OCI-LY1 (cell line): ENCODE measurements around the gene EIF1AD.

Source experiments
- H2AFZ ChIP-seq: fragments of 200-600 bp; sonication (generic), shearing (Covaris generic); 2 replicates; pipeline ENCODE4 v1.6.0; 2014; ENCODE audit warnings: antibody characterized with exemption, mild to moderate bottlenecking, low read length
- H3F3A ChIP-seq: fragments of 200-600 bp; sonication (generic), shearing (Covaris generic); 2 replicates; pipeline ENCODE4 v1.6.0; 2014; ENCODE audit warnings: mild to moderate bottlenecking, antibody characterized with exemption, low read length, moderate library complexity; ENCODE audit not compliant: insufficient read depth
- H3K27ac ChIP-seq: fragments of 200-600 bp; sonication (generic); 2 replicates; pipeline ENCODE4 v1.5.1; 2014; ENCODE audit warnings: low read length, mixed run types, mild to moderate bottlenecking, low read depth; ENCODE audit not compliant: poor library complexity, severe bottlenecking
- H3K27me3 ChIP-seq: fragments of 200-600 bp; sonication (generic); 2 replicates; pipeline ENCODE4 v1.6.0; 2014; ENCODE audit warnings: antibody characterized with exemption, mild to moderate bottlenecking, low read length, moderate library complexity; ENCODE audit not compliant: insufficient read depth
- H3K36me3 ChIP-seq: fragments of 200-600 bp; sonication (generic); 2 replicates; pipeline ENCODE4 v1.6.1; 2014; ENCODE audit warnings: mild to moderate bottlenecking, antibody characterized with exemption, low read length, moderate library complexity, mixed read lengths; ENCODE audit not compliant: insufficient read depth
- H3K4me1 ChIP-seq: fragments of 200-600 bp; sonication (generic); 2 replicates; pipeline ENCODE4 v1.5.1; 2014; ENCODE audit warnings: mild to moderate bottlenecking, low read length, moderate library complexity; ENCODE audit not compliant: insufficient read depth, severe bottlenecking
- H3K4me2 ChIP-seq: fragments of 200-600 bp; sonication (generic), shearing (Covaris generic); 2 replicates; pipeline ENCODE4 v1.6.1; 2014; ENCODE audit warnings: low read length
- H3K4me3 ChIP-seq: fragments of 200-600 bp; sonication (generic); 2 replicates; pipeline ENCODE4 v1.5.1; 2014; ENCODE audit warnings: low read length, low read depth, mild to moderate bottlenecking, mixed read lengths; ENCODE audit not compliant: poor library complexity, severe bottlenecking
- H3K79me2 ChIP-seq: fragments of 200-600 bp; shearing (Covaris generic); 2 replicates; pipeline ENCODE4 v1.6.1; 2016; ENCODE audit warnings: mixed run types, low read length, mixed read lengths; ENCODE audit not compliant: insufficient read depth
- H3K9ac ChIP-seq: fragments of 200-600 bp; sonication (generic), shearing (Covaris generic); 2 replicates; pipeline ENCODE4 v1.6.1; 2014; ENCODE audit warnings: mild to moderate bottlenecking, low read length, mixed read lengths
- H3K9me2 ChIP-seq: fragments of 200-600 bp; sonication (generic), shearing (Covaris generic); 2 replicates; pipeline ENCODE4 v1.6.1; 2014; ENCODE audit warnings: low read depth, mild to moderate bottlenecking, low read length, mixed read lengths
- H3K9me3 ChIP-seq: fragments of 200-600 bp; shearing (Covaris generic); 2 replicates; pipeline ENCODE4 v1.6.1; 2014; ENCODE audit warnings: low read length, mixed read lengths
- H4K20me1 ChIP-seq: fragments of 200-600 bp; sonication (generic), shearing (Covaris generic); 2 replicates; pipeline ENCODE4 v1.6.0; 2016; ENCODE audit warnings: mild to moderate bottlenecking, low read length; ENCODE audit not compliant: insufficient read depth
- CTCF ChIP-seq: fragments of 200-600 bp; sonication (generic), shearing (Covaris generic); IDR thresholded peaks from 2 replicates; pipeline ENCODE4 v1.5.1; 2017; ENCODE audit warnings: mild to moderate bottlenecking, antibody characterized with exemption, low read length, moderate library complexity, mixed read lengths
- EZH2 ChIP-seq: fragments of 200-600 bp; sonication (generic), shearing (Covaris generic); IDR thresholded peaks from 2 replicates; pipeline ENCODE4 v1.8.0; 2017; ENCODE audit warnings: borderline replicate concordance, mixed run types, mild to moderate bottlenecking, antibody characterized with exemption, low read length, moderate library complexity, mixed read lengths

EIF1AD gene

GRCh38 chr11:66045177-66045639 is 43.3 kb upstream of the EIF1AD start:
- Histone ChIP-seq H4K20me1 (no peaks in the 10 kb centered on the region), H3K79me2 (no peaks in the 10 kb centered on the region), H3K9me3 (no peaks in the 10 kb centered on the region), H3K4me3 (peak overlapping the region; percentile 28), H3K4me2 (peak overlapping the region; percentile 61), H3K4me1 (peaks cover 14% of the 10 kb centered on the region), H3K27me3 (peaks cover 5% of the 10 kb centered on the region; the same call in 1 of the 2 replicates), H3K36me3 (no peaks in the 10 kb centered on the region), H2AFZ (no peak overlapping the region), H3K9ac (peak overlapping the region; percentile 27; the same call in 1 of the 2 replicates), H3F3A (no peaks in the 10 kb centered on the region), H3K9me2 (no peaks in the 10 kb centered on the region), H3K27ac (no peak overlapping the region)
- TF ChIP-seq CTCF, result peak; percentile 96
- TF ChIP-seq EZH2, result no peak

- Histone ChIP-seq H2AFZ (no peak overlapping the region), H3K4me2 (peak overlapping the region; percentile 61), H3K36me3 (no peaks in the 10 kb centered on the region), H3F3A (no peaks in the 10 kb centered on the region), H3K9ac (peak overlapping the region; percentile 27; the same call in 1 of the 2 replicates), H3K4me1 (peaks cover 14% of the 10 kb centered on the region), H3K4me3 (peak overlapping the region; percentile 28), H3K9me2 (no peaks in the 10 kb centered on the region), H3K27me3 (peaks cover 5% of the 10 kb centered on the region; the same call in 1 of the 2 replicates), H3K27ac (no peak overlapping the region), H4K20me1 (no peaks in the 10 kb centered on the region), H3K9me3 (no peaks in the 10 kb centered on the region), H3K79me2 (no peaks in the 10 kb centered on the region)
- no peak for TF ChIP-seq CTCF
Observed at GRCh38 chr11:66044757-66045156, 42.8 kb upstream of the EIF1AD start.

GRCh38 chr11:66042996-66043906 is 41.3 kb upstream of the EIF1AD start:
- Histone ChIP-seq H4K20me1 (no peaks in the 10 kb centered on the region), H3K27ac (no peak overlapping the region), H3F3A (no peaks in the 10 kb centered on the region), H3K4me3 (no peak overlapping the region), H3K9me3 (no peaks in the 10 kb centered on the region), H3K9ac (no peak overlapping the region), H3K79me2 (no peaks in the 10 kb centered on the region), H3K27me3 (peaks cover 5% of the 10 kb centered on the region; the same call in 1 of the 2 replicates), H3K4me1 (peaks cover 11% of the 10 kb centered on the region), H3K9me2 (no peaks in the 10 kb centered on the region), H3K36me3 (no peaks in the 10 kb centered on the region), H3K4me2 (no peak overlapping the region), H2AFZ (no peak overlapping the region)
- TF ChIP-seq CTCF (no peak), EZH2 (no peak)
